Stimulated activated CD4-positive, alpha-beta T cell treated with anti-CD3 and anti-CD28 coated beads, Interleukin-4, amount 100 ng/mL, for 48 hours (primary cell): ENCODE measurements around the gene AOC3.
"Not testable (repeated sequence)": the region's sequence is repeated elsewhere in the genome, so short reads cannot be mapped to it uniquely, and the experiment has no call there.

Source experiments
- DNase-seq, 2 donors: peaks; one replicate each; pipeline ENCODE4 v3.0.0-alpha.2; 2020; ENCODE audit warnings: low read depth in 2 of 2

AOC3 gene

DNA sequence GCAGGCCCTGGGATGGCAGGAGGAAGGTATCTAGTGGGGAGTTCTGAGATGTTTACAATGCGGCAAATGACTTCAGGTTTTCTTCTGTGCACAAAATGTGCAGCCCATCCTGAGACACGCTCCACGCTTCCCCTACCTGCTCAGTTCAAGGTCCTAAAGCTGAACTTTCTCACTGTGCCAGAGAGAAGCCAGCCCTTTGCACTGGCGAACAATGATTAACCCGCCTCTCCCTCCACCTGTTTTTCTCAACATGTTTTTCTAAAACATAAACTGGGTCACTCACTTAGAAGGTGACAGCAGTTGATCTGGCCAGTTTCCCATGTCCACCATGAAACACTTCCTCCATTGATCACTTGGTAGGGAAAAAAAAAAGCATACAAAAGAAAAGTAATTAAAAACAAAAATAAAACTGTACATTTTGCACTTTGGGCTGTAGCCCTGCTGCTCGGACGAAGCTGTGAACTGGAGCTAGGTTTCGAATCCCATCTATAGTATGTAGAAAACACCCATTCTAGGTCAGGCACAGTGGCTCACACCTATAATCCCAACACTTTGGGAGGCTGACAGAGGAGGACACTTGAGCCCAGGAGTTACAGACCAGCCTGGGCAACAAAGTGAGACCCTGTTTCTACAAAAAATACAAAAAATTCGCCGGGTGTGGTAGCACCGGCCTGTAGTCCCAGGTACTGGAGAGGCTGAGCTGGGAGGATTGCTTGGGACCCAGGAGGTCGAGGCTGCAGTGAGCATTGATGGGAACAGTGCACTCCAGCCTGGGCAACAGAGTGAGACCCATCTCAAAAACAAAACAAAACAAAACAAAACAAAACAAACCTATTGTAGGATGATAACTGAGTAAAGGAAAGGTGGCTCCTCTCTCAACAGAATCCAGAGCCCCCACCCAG is 43.5 kb downstream of the AOC3 start:
- DNase-seq, result no peak

DNA sequence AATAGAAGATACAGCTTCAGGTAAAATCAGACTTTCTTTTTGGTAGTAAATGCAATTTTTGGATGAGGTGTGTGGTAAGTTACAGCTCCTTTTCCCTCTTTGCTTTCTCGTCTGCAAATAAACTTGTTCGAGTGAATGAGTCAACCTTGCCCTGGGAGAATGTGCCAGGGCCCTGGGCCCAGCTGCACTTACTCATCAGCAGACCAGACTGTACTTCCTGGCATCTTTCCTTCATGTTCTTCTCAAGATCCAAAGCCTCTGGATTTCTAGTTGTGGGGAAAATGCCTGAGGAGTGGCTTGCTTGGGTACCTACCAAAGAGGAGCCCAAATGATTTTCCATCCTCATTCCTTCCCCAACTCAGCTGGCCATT is 44.2 kb downstream of the AOC3 start:
- DNase-seq, result no peak

DNA sequence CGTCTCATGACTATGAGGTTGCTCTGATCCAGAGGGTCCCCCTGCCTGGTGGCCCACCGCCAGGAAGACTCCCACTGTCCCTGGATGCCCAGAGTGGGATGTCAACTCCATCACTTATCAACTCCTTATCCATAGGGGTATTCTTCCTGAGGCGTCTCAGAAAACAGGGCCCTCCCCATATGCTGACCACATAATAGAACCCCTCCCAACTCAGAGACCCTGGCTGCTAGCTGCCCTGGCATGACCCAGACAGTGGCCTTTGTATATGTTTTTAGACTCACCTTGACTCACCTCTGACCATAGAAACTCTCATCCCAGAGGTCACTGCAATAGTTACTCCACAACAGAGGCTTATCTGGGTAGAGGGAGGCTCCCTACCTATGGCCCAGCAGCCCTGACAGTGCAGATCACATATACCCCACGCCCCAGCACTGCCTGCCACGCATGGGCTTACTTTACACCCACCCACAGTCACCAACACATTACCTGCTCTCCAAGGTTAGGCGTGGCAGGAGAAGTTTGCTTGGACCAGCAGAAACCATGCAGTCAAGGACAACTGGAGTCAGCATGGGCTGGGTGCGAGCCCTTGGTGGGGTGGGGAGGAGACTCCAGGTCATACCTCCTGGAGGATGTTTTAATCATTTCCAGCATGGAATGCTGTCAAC is 47.3 kb downstream of the AOC3 start:
- no peak for DNase-seq

DNA sequence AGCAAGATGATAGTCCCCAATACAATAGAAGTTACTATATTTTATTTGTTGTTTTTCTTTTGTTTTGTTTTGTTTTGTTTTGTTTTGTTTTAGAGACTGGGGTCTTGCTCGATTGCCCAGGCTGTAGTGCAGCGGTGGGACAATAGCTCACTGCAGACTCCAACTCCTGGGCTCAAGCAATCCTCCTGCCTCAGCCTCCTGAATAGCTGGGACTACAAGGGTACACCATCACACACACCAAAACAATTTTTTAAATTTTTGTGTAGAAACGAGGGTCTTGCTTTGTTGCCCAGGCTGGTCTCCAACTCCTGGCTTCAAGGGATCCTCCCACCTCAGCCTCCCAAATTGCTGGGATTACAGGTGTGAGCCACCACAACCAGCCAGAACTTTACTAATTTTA is 49.0 kb downstream of the AOC3 start:
- DNase-seq, result not testable (repeated sequence)

DNA sequence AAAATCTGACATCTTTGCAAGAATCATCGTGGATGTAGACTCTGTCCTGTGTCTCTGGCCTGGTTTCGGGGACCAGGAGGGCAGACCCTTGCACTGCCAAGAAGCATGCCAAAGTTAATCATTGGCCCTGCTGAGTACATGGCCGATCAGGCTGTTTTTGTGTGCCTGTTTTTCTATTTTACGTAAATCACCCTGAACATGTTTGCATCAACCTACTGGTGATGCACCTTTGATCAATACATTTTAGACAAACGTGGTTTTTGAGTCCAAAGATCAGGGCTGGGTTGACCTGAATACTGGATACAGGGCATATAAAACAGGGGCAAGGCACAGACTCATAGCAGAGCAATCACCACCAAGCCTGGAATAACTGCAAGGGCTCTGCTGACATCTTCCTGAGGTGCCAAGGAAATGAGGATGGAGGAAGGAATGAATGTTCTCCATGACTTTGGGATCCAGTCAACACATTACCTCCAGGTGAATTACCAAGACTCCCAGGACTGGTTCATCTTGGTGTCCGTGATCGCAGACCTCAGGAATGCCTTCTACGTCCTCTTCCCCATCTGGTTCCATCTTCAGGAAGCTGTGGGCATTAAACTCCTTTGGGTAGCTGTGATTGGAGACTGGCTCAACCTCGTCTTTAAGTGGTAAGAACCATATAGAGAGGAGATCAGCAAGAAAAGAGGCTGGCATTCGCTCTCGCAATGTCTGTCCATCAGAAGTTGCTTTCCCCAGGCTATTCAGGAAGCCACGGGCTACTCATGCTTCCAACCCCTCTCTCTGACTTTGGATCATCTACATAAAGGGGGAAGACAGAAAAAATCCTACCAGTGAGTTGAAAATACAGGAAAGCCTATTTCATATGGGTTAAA is 49.7 kb downstream of the AOC3 start, which contains the start of gene G6PC1:
G6PC1 (plus strand) TSS at position 340 of the 872 bp plus-strand sequence; CDS start at position 418, 78 bp downstream.
- DNase-seq, result no peak

DNA sequence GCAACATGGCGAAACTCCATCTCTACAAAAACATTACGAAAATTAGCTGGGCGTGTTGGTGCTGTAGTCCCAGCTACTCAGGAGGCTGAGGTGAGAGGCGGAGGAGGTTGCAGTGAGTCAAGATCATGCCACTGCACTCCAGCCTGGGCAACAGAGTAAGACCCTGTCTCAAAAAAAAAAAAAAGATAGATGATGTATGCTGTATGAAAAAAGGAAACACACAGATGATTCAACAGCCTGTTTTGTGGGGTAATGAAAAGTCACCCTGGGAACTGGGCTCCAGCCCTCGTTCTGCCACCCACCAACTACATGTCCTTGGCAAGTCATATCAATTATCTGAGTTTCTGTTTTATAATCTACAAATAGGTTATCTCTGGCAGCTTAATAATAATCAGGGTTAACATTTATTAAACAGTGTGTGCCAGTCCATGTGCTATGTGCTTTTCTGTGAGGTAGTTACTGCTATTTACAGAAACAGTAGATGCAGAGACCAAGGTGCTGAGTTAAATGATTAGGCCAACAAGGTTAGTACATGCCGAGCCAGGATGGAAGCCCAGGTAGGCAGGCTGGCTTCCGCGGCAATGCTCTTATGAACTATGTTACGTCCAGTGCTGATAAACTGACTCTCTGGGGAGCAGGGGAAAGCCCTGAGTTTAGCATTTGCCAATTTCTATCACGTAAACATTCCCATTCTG is 50.7 kb downstream of the AOC3 start:
- no peak for DNase-seq

DNA sequence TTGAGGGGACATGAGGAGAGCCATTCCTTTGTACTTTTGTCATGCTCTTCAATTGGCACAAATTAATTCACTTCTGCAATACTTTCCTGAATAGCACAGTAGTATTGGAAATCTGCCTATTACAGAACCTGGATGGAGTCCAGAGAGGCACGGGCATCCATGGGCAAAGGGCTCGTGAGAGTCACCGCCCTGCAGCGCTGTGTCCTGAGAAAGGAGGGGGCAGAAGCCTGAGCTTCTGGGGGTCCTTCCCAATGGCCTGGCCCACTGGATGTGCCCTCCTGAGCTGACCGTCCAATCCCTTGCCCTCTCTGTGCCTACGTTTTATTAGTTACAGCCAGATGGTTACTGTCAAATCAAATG is 53.1 kb downstream of the AOC3 start:
- DNase-seq, result no peak

DNA sequence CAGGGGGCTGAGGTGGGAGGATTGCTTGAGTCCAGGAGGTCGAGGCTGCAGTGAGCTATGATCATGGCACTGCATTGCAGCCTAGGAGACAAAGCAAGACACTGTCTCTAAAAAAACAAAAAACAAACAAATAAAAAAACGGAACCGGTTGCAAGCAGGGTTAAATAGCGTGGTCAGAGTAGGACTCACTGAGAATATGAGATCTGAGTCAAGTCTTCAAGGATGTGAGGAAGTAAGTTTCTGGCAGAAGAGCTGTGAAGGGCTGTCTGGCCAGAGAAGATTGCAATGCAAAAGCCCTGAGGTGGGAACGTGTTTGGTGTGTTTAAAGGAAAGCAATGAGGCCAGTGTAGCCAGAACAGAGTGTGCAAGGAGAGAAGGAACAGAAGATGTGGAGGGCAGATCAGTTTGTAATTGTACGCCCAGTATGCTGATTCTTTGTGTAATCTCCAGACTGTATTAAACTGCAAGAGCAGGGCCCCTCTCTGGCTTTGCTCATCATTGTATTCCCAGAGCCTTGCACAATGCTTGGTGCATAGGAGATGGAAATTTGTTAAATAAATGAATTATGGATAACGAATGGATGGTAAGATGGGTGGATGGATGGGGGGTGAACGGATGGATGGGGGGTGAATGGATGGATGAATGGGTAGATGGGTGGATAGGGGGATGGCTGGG is 55.9 kb downstream of the AOC3 start:
- no peak for DNase-seq
